ENCODE results near the gene NDUFA12.
"Not testable (repeated sequence)": the region's sequence is repeated elsewhere in the genome, so short reads cannot be mapped to it uniquely, and the experiment has no call there.

GRCh38 chr12:94993855-94994254 lies 9.6 kb downstream of the NDUFA12 start:
- not testable (repeated sequence) for TF ChIP-seq SIN3A (IDR thresholded peaks at IDR 0.05; ENCODE audit: low read depth); RAD21 (IDR thresholded peaks at IDR 0.05; ENCODE audit: low read depth); POLR2A (IDR thresholded peaks at IDR 0.05; ENCODE audit: borderline replicate concordance, extremely low read depth, insufficient read depth, insufficient read length)

Measured in HCT116 (cell line).